ENCODE measurements around the gene FOXF2. TPM values are rescaled to one million over a fixed set of nuclear protein-coding genes. Genes with fewer than 3 reads are reported as not detected.

FOXF2 gene
- total and polyA plus RNA-seq, 2 donors (not counting 1 experiment from before 2014, with no cell fraction given): not detected

GRCh38 chr6:1348675-1349074 lies 40.7 kb upstream of the FOXF2 start:
- H3K4me1 Mint-ChIP-seq: no peaks in the 10 kb centered on the region
- H3K4me3 Mint-ChIP-seq: no peak overlapping the region
- H3K4me1 ChIP-seq (ENCODE audit: control insufficient read depth in 2 of 2, insufficient read depth in 2 of 2, low read length in 2 of 2): no peaks in the 10 kb centered on the region
- WGBS (ENCODE audit: insufficient coverage): 100% methylated on average over 1 of the region's 1 CpG
- no peaks in the 10 kb centered on the region for H3K79me2 ChIP-seq (ENCODE audit: control insufficient read depth, insufficient read depth, low read length)
- TF ChIP-seq EZH2 (IDR thresholded peaks at IDR 0.05; ENCODE audit: borderline replicate concordance, insufficient read depth, low read depth, low read length, poor library complexity, severe bottlenecking) (no peak), CTCF (IDR thresholded peaks at IDR 0.05) (no peak)
- H3K27me3 Mint-ChIP-seq: peaks cover 56% of the 10 kb centered on the region
- H3K9me3 ChIP-seq (ENCODE audit: control extremely low read depth in 1 of 3, control insufficient read depth in 2 of 3, insufficient read depth in 1 of 3, low read length in 2 of 3): peaks cover 5 to 19% (median 6%) of the 10 kb centered on the region in 3 donors
- ChIA-PET POLR2A (no interaction called here), CTCF (no interaction called here)
- H3K27ac ChIP-seq (ENCODE audit: low read length in 2 of 2): no peak overlapping the region
- no peak overlapping the region for H2AFZ ChIP-seq (ENCODE audit: insufficient read depth, low read depth, low read length, poor library complexity, severe bottlenecking)
- H3K27me3 ChIP-seq (replicated peaks in 1 of 4; ENCODE audit: control extremely low read depth in 1 of 4, control insufficient read depth in 3 of 4, insufficient read depth in 4 of 4, low read length in 3 of 4): peaks cover 0 to 12% (median 5%) of the 10 kb centered on the region in 4 experiments
- H3K9ac ChIP-seq (ENCODE audit: low read length): no peak overlapping the region
- H3K4me3 ChIP-seq (ENCODE audit: control extremely low read depth in 1 of 5, extremely low read depth in 1 of 5, insufficient read depth in 1 of 5, low read depth in 2 of 5, low read length in 4 of 5): no peak overlapping the region
- H4K20me1 ChIP-seq (ENCODE audit: control insufficient read depth, insufficient read depth, low read length, poor library complexity, severe bottlenecking): no peaks in the 10 kb centered on the region
- H3K9me3 Mint-ChIP-seq (ENCODE audit: insufficient read depth): peaks cover 24% of the 10 kb centered on the region
- H3K36me3 ChIP-seq (replicated peaks in 1 of 2; ENCODE audit: control extremely low read depth in 1 of 2, control insufficient read depth in 1 of 2, extremely low read depth in 1 of 2, insufficient read depth in 2 of 2, low read length in 1 of 2): no peaks in the 10 kb centered on the region
- no peak overlapping the region for H3K27ac Mint-ChIP-seq
- intact Hi-C loops (cut with micrococcal nuclease): no loop called here
- no peak for DNase-seq
- no peak for ATAC-seq (ENCODE audit: low read depth)
- H3K4me2 ChIP-seq (replicated peaks; ENCODE audit: low read depth, low read length, poor library complexity, severe bottlenecking): no peak overlapping the region

GRCh38 chr6:1349655-1350054 lies 39.7 kb upstream of the FOXF2 start:
- Histone ChIP-seq H3K79me2 (ENCODE audit: control insufficient read depth, insufficient read depth, low read length) (no peaks in the 10 kb centered on the region), H3K9ac (ENCODE audit: low read length) (no peak overlapping the region), H2AFZ (ENCODE audit: insufficient read depth, low read depth, low read length, poor library complexity, severe bottlenecking) (no peak overlapping the region), H3K9me3 (ENCODE audit: control extremely low read depth in 1 of 3, control insufficient read depth in 2 of 3, insufficient read depth in 1 of 3, low read length in 2 of 3) (peaks cover 5 to 14% (median 6%) of the 10 kb centered on the region in 3 donors), H3K4me3 (ENCODE audit: control extremely low read depth in 1 of 5, extremely low read depth in 1 of 5, insufficient read depth in 1 of 5, low read depth in 2 of 5, low read length in 4 of 5) (no peak overlapping the region), H3K4me1 (ENCODE audit: control insufficient read depth in 2 of 2, insufficient read depth in 2 of 2, low read length in 2 of 2) (no peaks in the 10 kb centered on the region), H3K4me2 (replicated peaks; ENCODE audit: low read depth, low read length, poor library complexity, severe bottlenecking) (no peak overlapping the region), H3K27me3 (replicated peaks in 1 of 4; ENCODE audit: control extremely low read depth in 1 of 4, control insufficient read depth in 3 of 4, insufficient read depth in 4 of 4, low read length in 3 of 4) (peaks cover 0 to 12% (median 5%) of the 10 kb centered on the region in 4 experiments), H3K27ac (ENCODE audit: low read length in 2 of 2) (no peak overlapping the region), H4K20me1 (ENCODE audit: control insufficient read depth, insufficient read depth, low read length, poor library complexity, severe bottlenecking) (no peaks in the 10 kb centered on the region), H3K36me3 (replicated peaks in 1 of 2; ENCODE audit: control extremely low read depth in 1 of 2, control insufficient read depth in 1 of 2, extremely low read depth in 1 of 2, insufficient read depth in 2 of 2, low read length in 1 of 2) (no peaks in the 10 kb centered on the region)
- POLR2A ChIA-PET: no interaction called here
- H3K4me3 Mint-ChIP-seq: no peak overlapping the region
- ATAC-seq (ENCODE audit: low read depth): no peak
- CTCF ChIA-PET: no interaction called here
- TF ChIP-seq EZH2 (IDR thresholded peaks at IDR 0.05; ENCODE audit: borderline replicate concordance, insufficient read depth, low read depth, low read length, poor library complexity, severe bottlenecking): no peak
- no peak for TF ChIP-seq CTCF (IDR thresholded peaks at IDR 0.05)
- peaks cover 56% of the 10 kb centered on the region for H3K27me3 Mint-ChIP-seq
- no CpG with 5 or more reads among the region's 1 CpG for WGBS (ENCODE audit: insufficient coverage)
- H3K4me1 Mint-ChIP-seq: no peaks in the 10 kb centered on the region
- DNase-seq: no peak
- peaks cover 19% of the 10 kb centered on the region for H3K9me3 Mint-ChIP-seq (ENCODE audit: insufficient read depth)
- intact Hi-C loops (cut with micrococcal nuclease): no loop called here
- no peak overlapping the region for H3K27ac Mint-ChIP-seq

Data from B cell (primary cell).